Suppressor macrophage treated with lipopolysaccharide for 1 hour (primary cell): ENCODE measurements around the gene DNAJC3.
"Not testable (repeated sequence)": the region's sequence is repeated elsewhere in the genome, so short reads cannot be mapped to it uniquely, and the experiment has no call there.

ENCODE experiments used
- DNase-seq, 3 donors: peaks; one replicate each; pipeline ENCODE4 v3.0.0-alpha.2; 2020 to 2022

DNAJC3 gene

GRCh38 chr13:95716231-95716630, 39.3 kb downstream of the DNAJC3 start:
- DNase-seq: no peak

- no peak for DNase-seq
Measured at GRCh38 chr13:95722241-95722640, 45.3 kb downstream of the DNAJC3 start.

- DNase-seq: peak; percentile 28 to 60 (median 58)
Measured at GRCh38 chr13:95723438-95723837, 46.5 kb downstream of the DNAJC3 start.

- DNase-seq: peak; percentile 44 to 72 (median 61)
Measured at GRCh38 chr13:95724252-95724651, 47.3 kb downstream of the DNAJC3 start.

GRCh38 chr13:95726876-95727275, 49.9 kb downstream of the DNAJC3 start:
- DNase-seq: no peak

GRCh38 chr13:95728957-95729356, 52.0 kb downstream of the DNAJC3 start:
- no peak for DNase-seq

- no peak for DNase-seq
Measured at GRCh38 chr13:95734124-95734523, 57.2 kb downstream of the DNAJC3 start.

GRCh38 chr13:95740071-95740978, 63.4 kb downstream of the DNAJC3 start:
- not testable (repeated sequence) for DNase-seq

- no peak for DNase-seq
Measured at GRCh38 chr13:95740979-95741320, 64.0 kb downstream of the DNAJC3 start.

- no peak for DNase-seq
Measured at GRCh38 chr13:95741584-95742563, 64.9 kb downstream of the DNAJC3 start.

GRCh38 chr13:95743192-95743591, 66.3 kb downstream of the DNAJC3 start:
- DNase-seq: no peak

GRCh38 chr13:95745289-95745688, 68.3 kb downstream of the DNAJC3 start:
- no peak for DNase-seq

GRCh38 chr13:95745752-95746151, 68.8 kb downstream of the DNAJC3 start:
- no peak for DNase-seq

- DNase-seq: no peak
Measured at GRCh38 chr13:95749545-95749944, 72.6 kb downstream of the DNAJC3 start.

- DNase-seq: no peak
Measured at GRCh38 chr13:95752677-95753076, 75.7 kb downstream of the DNAJC3 start.

GRCh38 chr13:95754069-95754468, 77.1 kb downstream of the DNAJC3 start:
- peak in 1 of 3 donors; percentile 6 for DNase-seq

GRCh38 chr13:95756072-95756471, 79.1 kb downstream of the DNAJC3 start:
- DNase-seq: no peak

- DNase-seq: not testable (repeated sequence)
Measured at GRCh38 chr13:95762626-95763025, 85.7 kb downstream of the DNAJC3 start.

GRCh38 chr13:95763601-95764000, 86.7 kb downstream of the DNAJC3 start:
- DNase-seq: no peak

GRCh38 chr13:95771905-95772304, 95.0 kb downstream of the DNAJC3 start:
- no peak for DNase-seq

GRCh38 chr13:95779522-95779921, 102.6 kb downstream of the DNAJC3 start:
- no peak for DNase-seq

GRCh38 chr13:95781016-95781415, 104.1 kb downstream of the DNAJC3 start:
- no peak for DNase-seq

- not testable (repeated sequence) for DNase-seq
Measured at GRCh38 chr13:95781940-95782339, 105.0 kb downstream of the DNAJC3 start.

- DNase-seq: no peak
Measured at GRCh38 chr13:95783747-95784146, 106.8 kb downstream of the DNAJC3 start.
